Fibroblast of pulmonary artery (primary cell): Measurements from ENCODE around the gene LYST.
A peak's percentile ranks its signal among the peaks of the same experiment; 100 is the strongest.

Source experiments
- DNase-seq: peaks from one replicate; pipeline ENCODE4 v3.0.0-alpha.2; 2010; ENCODE audit warnings: low read depth
- H3K4me3 ChIP-seq: replicated peaks from 2 replicates; pipeline ENCODE4 v1.5.1; 2011; ENCODE audit warnings: low read depth, mild to moderate bottlenecking, control low read depth, low read length, moderate library complexity
- CTCF ChIP-seq: IDR thresholded peaks from 2 replicates; pipeline ENCODE4 v1.5.1; 2011; ENCODE audit warnings: mild to moderate bottlenecking, control low read depth, low read length, inconsistent platforms; ENCODE audit errors: missing control alignments

Gene LYST

GRCh38 chr1:235865565-235866204 lies 1.0 kb downstream of the LYST start:
- peak overlapping the region; percentile 80 for H3K4me3 ChIP-seq
- DNase-seq = no peak
- no peak for TF ChIP-seq CTCF

GRCh38 chr1:235864931-235865525 lies 1.7 kb downstream of the LYST start:
- no peak for DNase-seq
- no peak for TF ChIP-seq CTCF
- peak overlapping the region; percentile 80 for H3K4me3 ChIP-seq

GRCh38 chr1:235864469-235864868 lies 2.2 kb downstream of the LYST start:
- TF ChIP-seq CTCF = no peak
- H3K4me3 ChIP-seq = no peak overlapping the region
- no peak for DNase-seq

- no peak for DNase-seq
- H3K4me3 ChIP-seq = no peak overlapping the region
- no peak for TF ChIP-seq CTCF
Measured at GRCh38 chr1:235863699-235864093, 3.0 kb downstream of the LYST start.

GRCh38 chr1:235861857-235862256 lies 4.8 kb downstream of the LYST start:
- no peak for TF ChIP-seq CTCF
- DNase-seq = no peak
- H3K4me3 ChIP-seq = no peak overlapping the region

- no peak overlapping the region for H3K4me3 ChIP-seq
- no peak for DNase-seq
- no peak for TF ChIP-seq CTCF
Measured at GRCh38 chr1:235860829-235861228, 5.9 kb downstream of the LYST start.

GRCh38 chr1:235859789-235860188 lies 6.9 kb downstream of the LYST start:
- no peak for TF ChIP-seq CTCF

More at GRCh38 chr1:235859789-235860188, 6.9 kb downstream of the LYST start:
- H3K4me3 ChIP-seq = no peak overlapping the region
- no peak for DNase-seq
